IMR-90 (cell line): ENCODE results near the gene OR10H5. TPM values are rescaled to one million over a fixed set of nuclear protein-coding genes. Genes with fewer than 3 reads are reported as not detected.

Experiments used
- ATAC-seq: fragments of 200-7000 bp; cut with Tn5 transposase; 2 replicates; pipeline ENCODE4 v1.9.1; 2020; ENCODE audit warnings: low read depth, mild to moderate bottlenecking, moderate library complexity
- BruUV-seq: library from RNA; stranded (reverse); fragments of 400-500 nt; replicated peaks from 2 replicates; lab custom pipeline; 2021; lab: Mats Ljungman, UMichigan
- CTCF ChIA-PET: fragments of 300-600 bp; formaldehyde crosslinking; extraction: SDS; loops from one replicate; lab custom pipeline; 2021; ENCODE audit warnings: antibody characterized with exemption; lab: Yijun Ruan, JAX
- POLR2A ChIA-PET: fragments of 300-600 bp; sonication (Branson Sonifier 250); formaldehyde crosslinking; loops from one replicate; lab custom pipeline; 2022; ENCODE audit warnings: antibody characterized with exemption; ENCODE audit not compliant: unreplicated experiment; lab: Charles Lee
- DNase-seq: peaks from one replicate; pipeline ENCODE4 v3.0.0; 2013
- H2AFZ ChIP-seq: replicated peaks from 2 replicates; pipeline ENCODE3; 2013; ENCODE audit warnings: low read length, mild to moderate bottlenecking; ENCODE audit not compliant: poor library complexity
- H2AK5ac ChIP-seq: 2 replicates; pipeline ENCODE4 v1.6.1; 2013; ENCODE audit warnings: low read depth, low read length, inconsistent platforms
- H2AK9ac ChIP-seq: replicated peaks from 2 replicates; pipeline ENCODE3; 2013; ENCODE audit warnings: mild to moderate bottlenecking, low read depth, low read length, moderate library complexity; ENCODE audit not compliant: poor library complexity
- H2BK120ac ChIP-seq: 2 replicates; pipeline ENCODE4 v1.6.1; 2013; ENCODE audit warnings: low read depth, low read length, inconsistent platforms
- H2BK15ac ChIP-seq: 3 replicates; pipeline ENCODE4 v1.6.1; 2013; ENCODE audit warnings: low read depth, low read length, inconsistent platforms
- H2BK20ac ChIP-seq: 2 replicates; pipeline ENCODE4 v1.6.1; 2013; ENCODE audit warnings: low read depth, mild to moderate bottlenecking, inconsistent platforms, low read length, moderate library complexity
- H2BK5ac ChIP-seq: 2 replicates; pipeline ENCODE4 v1.6.1; 2013; ENCODE audit warnings: mild to moderate bottlenecking, low read depth, low read length, inconsistent platforms; ENCODE audit not compliant: poor library complexity, severe bottlenecking
- H3K14ac ChIP-seq: replicated peaks from 2 replicates; pipeline ENCODE4 v1.6.1; 2013; ENCODE audit warnings: low read depth, low read length, inconsistent platforms
- H3K18ac ChIP-seq: 2 replicates; pipeline ENCODE4 v1.6.1; 2013; ENCODE audit warnings: low read depth, low read length, control low read depth
- H3K23ac ChIP-seq: 2 replicates; pipeline ENCODE4 v1.6.1; 2013; ENCODE audit warnings: low read depth, low read length, inconsistent platforms
- H3K27ac ChIP-seq: 2 replicates; pipeline ENCODE4 v1.5.1; 2013; ENCODE audit warnings: mild to moderate bottlenecking, control low read depth, low read length; ENCODE audit not compliant: insufficient read depth
- H3K27me3 ChIP-seq: 2 replicates; pipeline ENCODE4 v1.6.1; 2013; ENCODE audit warnings: low read length; ENCODE audit not compliant: control insufficient read depth, insufficient read depth
- H3K36me3 ChIP-seq: 2 replicates; pipeline ENCODE4 v1.6.1; 2013; ENCODE audit warnings: low read length, mixed read lengths; ENCODE audit not compliant: control insufficient read depth, insufficient read depth
- H3K4ac ChIP-seq: 2 replicates; pipeline ENCODE4 v1.6.1; 2013; ENCODE audit warnings: low read depth, low read length, inconsistent platforms
- H3K4me1 ChIP-seq: 2 replicates; pipeline ENCODE4 v1.6.1; 2013; ENCODE audit warnings: low read length, mixed read lengths; ENCODE audit not compliant: control insufficient read depth, insufficient read depth
- H3K4me2 ChIP-seq: 2 replicates; pipeline ENCODE4 v1.6.1; 2013; ENCODE audit warnings: low read depth, mild to moderate bottlenecking, control low read depth, low read length, moderate library complexity
- H3K4me3 ChIP-seq: 2 replicates; pipeline ENCODE4 v1.5.1; 2013; ENCODE audit warnings: low read depth, mild to moderate bottlenecking, control low read depth, low read length, moderate library complexity; ENCODE audit not compliant: insufficient read depth
- H3K56ac ChIP-seq: 2 replicates; pipeline ENCODE4 v1.6.1; 2013; ENCODE audit warnings: low read length, inconsistent platforms; ENCODE audit not compliant: insufficient read depth; ENCODE audit errors: extremely low read depth
- H3K79me1 ChIP-seq, 2 experiments: 2 replicates each; pipeline ENCODE4 v1.6.1; 2013; ENCODE audit warnings: low read length in 2 of 2, inconsistent platforms in 1 of 2, low read depth in 1 of 2
- H3K9ac ChIP-seq: 2 replicates; pipeline ENCODE4 v1.6.1; 2013; ENCODE audit warnings: low read depth, low read length, control low read depth
- H3K9me1 ChIP-seq: 2 replicates; pipeline ENCODE4 v1.6.1; 2013; ENCODE audit warnings: low read length, inconsistent platforms; ENCODE audit not compliant: insufficient read depth
- H3K9me3 ChIP-seq: 2 replicates; pipeline ENCODE4 v1.6.1; 2013; ENCODE audit warnings: low read length; ENCODE audit not compliant: control insufficient read depth, insufficient read depth
- H4K20me1 ChIP-seq: 2 replicates; pipeline ENCODE4 v1.6.1; 2013; ENCODE audit warnings: low read length, inconsistent platforms; ENCODE audit not compliant: insufficient read depth
- H4K5ac ChIP-seq: 2 replicates; pipeline ENCODE4 v1.6.1; 2013; ENCODE audit warnings: mild to moderate bottlenecking, low read depth, low read length, control low read depth
- H4K8ac ChIP-seq, 2 experiments: 2 replicates each; pipeline ENCODE4 v1.6.1; 2013; ENCODE audit warnings: low read depth in 2 of 2, low read length in 2 of 2, control low read depth in 1 of 2, inconsistent platforms in 1 of 2
- H4K91ac ChIP-seq: 2 replicates; pipeline ENCODE4 v1.6.1; 2013; ENCODE audit warnings: low read depth, low read length, inconsistent platforms; ENCODE audit not compliant: insufficient read depth
- BHLHE40 ChIP-seq: fragments of 150-350 bp; IDR thresholded peaks from 2 replicates; pipeline ENCODE4 v1.6.1; 2016; ENCODE audit warnings: mild to moderate bottlenecking, low read depth, low read length
- CEBPB ChIP-seq: IDR thresholded peaks from 2 replicates; pipeline ENCODE4 v1.6.1; 2012; ENCODE audit warnings: low read depth, low read length, improper control_type of control experiment
- FOS ChIP-seq: fragments of 150-350 bp; IDR thresholded peaks from 2 replicates; pipeline ENCODE4 v1.6.1; 2016; ENCODE audit warnings: low read depth, low read length
- MAFK ChIP-seq: IDR thresholded peaks from 2 replicates; pipeline ENCODE4 v1.6.1; 2012; ENCODE audit warnings: low read depth, low read length, improper control_type of control experiment
- MXI1 ChIP-seq: IDR thresholded peaks from 2 replicates; pipeline ENCODE4 v1.6.1; 2012; ENCODE audit warnings: low read depth, mild to moderate bottlenecking, low read length, moderate library complexity, borderline replicate concordance
- NFE2L2 ChIP-seq: fragments of 150-350 bp; IDR thresholded peaks from 2 replicates; pipeline ENCODE4 v1.6.1; 2016; ENCODE audit warnings: low read depth, mild to moderate bottlenecking, low read length
- POLR2A ChIP-seq: IDR thresholded peaks from 2 replicates; pipeline ENCODE4 v1.6.1; 2012; ENCODE audit warnings: mild to moderate bottlenecking, low read depth, low read length
- RFX5 ChIP-seq: IDR thresholded peaks from 2 replicates; pipeline ENCODE4 v1.8.0; 2012; ENCODE audit warnings: low read depth, mild to moderate bottlenecking, low read length, moderate library complexity
- SMC3 ChIP-seq: fragments of 150-350 bp; IDR thresholded peaks from 2 replicates; pipeline ENCODE4 v1.6.1; 2016; ENCODE audit warnings: low read depth, mild to moderate bottlenecking, antibody characterized with exemption, low read length, moderate library complexity
- WGBS, 2 experiments: methylation state at CpG; one replicate each; pipeline versions ENCODE4 v1.1.5 to v1.1.7; 2013; ENCODE audit warnings: missing lambda C conversion rate in 2 of 2; ENCODE audit not compliant: insufficient read length in 1 of 2; ENCODE audit errors: extremely low coverage in 2 of 2; 5-methylcytosine and 5-hydroxymethylcytosine counted together
- dilution Hi-C: fragments of 300-500 bp; cut with HindIII; formaldehyde crosslinking; loops from one replicate; pipeline ENCODE4 v1.14.3; 2018; ENCODE audit warnings: low sequenced_read_pairs; ENCODE audit not compliant: unreplicated experiment
- in situ Hi-C: fragments of 300-500 bp; cut with MboI; formaldehyde crosslinking; loops from 3 replicates; pipeline ENCODE4 v1.14.3; 2019; ENCODE audit warnings: low sequenced_read_pairs, inconsistent platforms, mixed read lengths
- intact Hi-C: fragments of 100-400 bp; cut with micrococcal nuclease; formaldehyde crosslinking; loops from 2 replicates; pipeline ENCODE4 v1.10.0; 2022
- polyA plus RNA-seq, 3 experiments: library from polyadenylated mRNA; depleted of rRNA; stranded (reverse); fragments of >200 nt; gene quantifications; 2 replicates each; pipeline ENCODE4 v1.2.3, GENCODE V29; 2012; ENCODE audit warnings: low replicate concordance in 1 of 3
- total RNA-seq: library from RNA; depleted of rRNA; stranded (reverse); fragments of >200 nt; gene quantifications from 2 replicates; pipeline ENCODE4 v1.2.3, GENCODE V29; 2012
- TF ChIP-seq, protein P1 (sequence below): fragments of 150-350 bp; IDR thresholded peaks from 2 replicates; pipeline ENCODE4 v1.6.1; 2016; ENCODE audit warnings: low read depth, mild to moderate bottlenecking, low read length, moderate library complexity, borderline replicate concordance
- TF ChIP-seq, protein P2 (sequence below): conservative IDR thresholded peaks from 2 replicates; pipeline ENCODE4 v1.5.1; 2012; ENCODE audit warnings: mild to moderate bottlenecking, low read depth, low read length, improper control_type of control experiment
- TF ChIP-seq, protein P3 (sequence below): fragments of 150-350 bp; IDR thresholded peaks from 2 replicates; pipeline ENCODE4 v1.6.1; 2017; ENCODE audit warnings: mild to moderate bottlenecking, antibody characterized with exemption, low read length, low read depth

OR10H5 gene
- total and polyA plus RNA-seq, 2 of the 4 experiments (the other 2 are of a cell fraction): not detected

DNA sequence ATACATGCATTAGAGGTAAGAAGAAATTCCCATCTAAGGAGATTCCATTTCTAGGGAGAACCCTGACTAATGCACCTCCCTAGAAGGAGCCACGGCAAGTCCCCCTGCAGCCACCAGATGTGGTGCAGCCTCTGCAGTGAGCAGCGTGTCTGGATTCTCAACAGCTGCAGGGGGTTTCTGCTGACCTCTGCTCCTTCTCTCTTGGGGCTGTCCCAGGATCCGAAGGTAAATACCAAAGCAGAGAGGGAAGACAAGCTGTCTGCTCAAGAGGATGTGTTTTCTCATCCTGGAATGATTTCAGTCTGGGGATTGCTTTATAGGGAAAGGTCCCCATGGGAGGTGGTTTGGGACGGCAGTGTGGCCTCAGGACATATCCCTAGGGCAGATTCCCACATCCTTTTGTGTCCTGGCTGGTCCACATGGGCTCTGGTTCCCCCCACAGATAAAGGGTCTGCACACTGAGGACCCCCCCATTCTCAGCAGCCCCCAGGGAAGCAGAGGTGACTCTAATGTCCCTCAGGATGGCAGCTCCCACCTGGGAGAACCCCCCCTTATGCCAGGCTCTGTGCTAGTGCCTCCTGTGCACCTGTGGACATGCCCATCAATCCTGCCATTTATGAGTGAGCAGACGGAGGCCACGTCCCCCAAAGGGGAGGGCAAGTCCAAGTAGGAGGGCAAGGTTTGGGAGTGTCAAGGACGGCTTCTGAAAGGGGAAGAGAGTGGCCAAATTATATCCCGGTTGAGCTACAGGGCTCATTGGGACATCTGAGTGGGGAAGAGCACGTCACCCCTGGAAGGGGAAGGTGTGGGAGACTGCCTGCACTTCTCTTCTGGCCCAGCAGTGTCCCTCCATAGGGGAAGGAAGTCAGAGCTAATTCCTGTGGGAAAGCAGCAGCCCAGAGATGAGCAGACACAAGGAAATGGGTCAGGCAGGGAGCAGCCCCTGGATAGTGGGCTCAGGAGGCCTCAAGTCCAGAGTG lies 10.2 kb upstream of the OR10H5 start:
- 23% methylated on average over 4 of the region's 9 CpGs; no CpG with 5 or more reads in 1 of the 2 experiments for WGBS, 2 experiments
- CTCF ChIA-PET: no interaction called here
- in situ Hi-C loops: loop anchor here (10.0 kb wide), 1 partner anchor 102 kb away; the partner anchor contains the start of gene CYP4F12

More for the DNA sequence above, 10.2 kb upstream of the OR10H5 start:
- ATAC-seq: no peak
- H4K91ac ChIP-seq: no peak overlapping the region
- H3K4ac ChIP-seq: no peak overlapping the region
- H3K9me3 ChIP-seq: peaks cover 53% of the 10 kb centered on the region
- H2BK5ac ChIP-seq: no peak overlapping the region
- H3K14ac ChIP-seq: no peak overlapping the region
- H3K79me1 ChIP-seq: no peaks in the 10 kb centered on the region
- H3K36me3 ChIP-seq: no peaks in the 10 kb centered on the region
- H3K27ac ChIP-seq: no peak overlapping the region
- no peak overlapping the region for H3K56ac ChIP-seq
- H2BK20ac ChIP-seq: no peak overlapping the region
- H2BK120ac ChIP-seq: no peak overlapping the region
- H2AFZ ChIP-seq: no peak overlapping the region
- no peak overlapping the region for H3K18ac ChIP-seq
- no peak overlapping the region for H3K4me2 ChIP-seq
- no peaks in the 10 kb centered on the region for H4K20me1 ChIP-seq
- POLR2A ChIA-PET: no interaction called here
- no peak overlapping the region for H4K8ac ChIP-seq
- H4K5ac ChIP-seq: no peak overlapping the region
- H3K9ac ChIP-seq: no peak overlapping the region
- no peak for DNase-seq
- H3K27me3 ChIP-seq: no peaks in the 10 kb centered on the region
- dilution Hi-C loops (no loop called here), intact Hi-C loops (loop anchor here (2.0 kb wide), 1 partner anchor 102 kb away; no protein-coding TSS in a partner anchor)
- no peaks in the 10 kb centered on the region for H3K9me1 ChIP-seq
- no peaks in the 10 kb centered on the region for H3K4me1 ChIP-seq
- TF ChIP-seq RFX5 (no peak), FOS (no peak), BHLHE40 (no peak), MAFK (no peak), POLR2A (no peak), NFE2L2 (no peak), MXI1 (no peak), SMC3 (no peak), CEBPB (no peak)
- TF ChIP-seq, protein P1, sequence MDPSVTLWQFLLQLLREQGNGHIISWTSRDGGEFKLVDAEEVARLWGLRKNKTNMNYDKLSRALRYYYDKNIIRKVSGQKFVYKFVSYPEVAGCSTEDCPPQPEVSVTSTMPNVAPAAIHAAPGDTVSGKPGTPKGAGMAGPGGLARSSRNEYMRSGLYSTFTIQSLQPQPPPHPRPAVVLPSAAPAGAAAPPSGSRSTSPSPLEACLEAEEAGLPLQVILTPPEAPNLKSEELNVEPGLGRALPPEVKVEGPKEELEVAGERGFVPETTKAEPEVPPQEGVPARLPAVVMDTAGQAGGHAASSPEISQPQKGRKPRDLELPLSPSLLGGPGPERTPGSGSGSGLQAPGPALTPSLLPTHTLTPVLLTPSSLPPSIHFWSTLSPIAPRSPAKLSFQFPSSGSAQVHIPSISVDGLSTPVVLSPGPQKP: no peak
- TF ChIP-seq, protein P2, sequence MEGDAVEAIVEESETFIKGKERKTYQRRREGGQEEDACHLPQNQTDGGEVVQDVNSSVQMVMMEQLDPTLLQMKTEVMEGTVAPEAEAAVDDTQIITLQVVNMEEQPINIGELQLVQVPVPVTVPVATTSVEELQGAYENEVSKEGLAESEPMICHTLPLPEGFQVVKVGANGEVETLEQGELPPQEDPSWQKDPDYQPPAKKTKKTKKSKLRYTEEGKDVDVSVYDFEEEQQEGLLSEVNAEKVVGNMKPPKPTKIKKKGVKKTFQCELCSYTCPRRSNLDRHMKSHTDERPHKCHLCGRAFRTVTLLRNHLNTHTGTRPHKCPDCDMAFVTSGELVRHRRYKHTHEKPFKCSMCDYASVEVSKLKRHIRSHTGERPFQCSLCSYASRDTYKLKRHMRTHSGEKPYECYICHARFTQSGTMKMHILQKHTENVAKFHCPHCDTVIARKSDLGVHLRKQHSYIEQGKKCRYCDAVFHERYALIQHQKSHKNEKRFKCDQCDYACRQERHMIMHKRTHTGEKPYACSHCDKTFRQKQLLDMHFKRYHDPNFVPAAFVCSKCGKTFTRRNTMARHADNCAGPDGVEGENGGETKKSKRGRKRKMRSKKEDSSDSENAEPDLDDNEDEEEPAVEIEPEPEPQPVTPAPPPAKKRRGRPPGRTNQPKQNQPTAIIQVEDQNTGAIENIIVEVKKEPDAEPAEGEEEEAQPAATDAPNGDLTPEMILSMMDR: no peak
- TF ChIP-seq, protein P3, sequence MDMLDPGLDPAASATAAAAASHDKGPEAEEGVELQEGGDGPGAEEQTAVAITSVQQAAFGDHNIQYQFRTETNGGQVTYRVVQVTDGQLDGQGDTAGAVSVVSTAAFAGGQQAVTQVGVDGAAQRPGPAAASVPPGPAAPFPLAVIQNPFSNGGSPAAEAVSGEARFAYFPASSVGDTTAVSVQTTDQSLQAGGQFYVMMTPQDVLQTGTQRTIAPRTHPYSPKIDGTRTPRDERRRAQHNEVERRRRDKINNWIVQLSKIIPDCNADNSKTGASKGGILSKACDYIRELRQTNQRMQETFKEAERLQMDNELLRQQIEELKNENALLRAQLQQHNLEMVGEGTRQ: no peak
- BruUV-seq: no TSS peak
- no peak overlapping the region for H2BK15ac ChIP-seq
- no peak overlapping the region for H2AK5ac ChIP-seq
- no peak overlapping the region for H3K23ac ChIP-seq
- H3K4me3 ChIP-seq: no peak overlapping the region
- H2AK9ac ChIP-seq: no peak overlapping the region
